H9 (cell line): ENCODE data around the gene EML1. TPM values are rescaled to one million over a fixed set of nuclear protein-coding genes. Genes with fewer than 3 reads are reported as not detected.

ENCODE experiments used
- DNase-seq: peaks from one replicate; pipeline ENCODE4 v3.0.0-alpha.2; 2017
- H2AFZ ChIP-seq: one replicate; pipeline ENCODE4 v1.6.1; 2013; ENCODE audit warnings: mild to moderate bottlenecking, low read length, control low read depth, moderate library complexity
- H2AK5ac ChIP-seq: 2 replicates; pipeline ENCODE4 v1.6.1; 2013; ENCODE audit warnings: low read length, control low read depth, mixed read lengths; ENCODE audit not compliant: insufficient read length
- H2BK120ac ChIP-seq: one replicate; pipeline ENCODE4 v1.6.1; 2013; ENCODE audit warnings: low read depth, mild to moderate bottlenecking, low read length, control low read depth, inconsistent platforms; ENCODE audit not compliant: poor library complexity, severe bottlenecking
- H2BK12ac ChIP-seq: 2 replicates; pipeline ENCODE4 v1.6.1; 2013; ENCODE audit warnings: low read length, control low read depth, mixed read lengths, low read depth; ENCODE audit not compliant: insufficient read length
- H2BK15ac ChIP-seq: 2 replicates; pipeline ENCODE4 v1.6.1; 2013; ENCODE audit warnings: low read depth, low read length, control low read depth
- H2BK20ac ChIP-seq: one replicate; pipeline ENCODE4 v1.6.1; 2013; ENCODE audit warnings: low read depth, mild to moderate bottlenecking, low read length, control low read depth, inconsistent platforms; ENCODE audit not compliant: poor library complexity, severe bottlenecking
- H2BK5ac ChIP-seq: 2 replicates; pipeline ENCODE4 v1.6.1; 2013; ENCODE audit warnings: low read length, control low read depth, mixed read lengths; ENCODE audit not compliant: insufficient read length
- H3K14ac ChIP-seq: 2 replicates; pipeline ENCODE4 v1.6.1; 2013; ENCODE audit warnings: low read length, control low read depth; ENCODE audit not compliant: insufficient read depth
- H3K18ac ChIP-seq: 2 replicates; pipeline ENCODE4 v1.6.1; 2013; ENCODE audit warnings: low read depth, mild to moderate bottlenecking, mixed read lengths, low read length, control low read depth; ENCODE audit not compliant: insufficient read length
- H3K23ac ChIP-seq: 2 replicates; pipeline ENCODE4 v1.6.1; 2013; ENCODE audit warnings: low read length, control low read depth, mixed read lengths, low read depth; ENCODE audit not compliant: insufficient read length
- H3K23me2 ChIP-seq: 2 replicates; pipeline ENCODE4 v1.6.1; 2013; ENCODE audit warnings: low read depth, mild to moderate bottlenecking, mixed read lengths, low read length, control low read depth; ENCODE audit not compliant: insufficient read length, poor library complexity, severe bottlenecking
- H3K27ac ChIP-seq: 2 replicates; pipeline ENCODE4 v1.5.1; 2013; ENCODE audit warnings: low read length, control low read depth, mixed read lengths, low read depth; ENCODE audit not compliant: insufficient read length
- H3K27me3 ChIP-seq: 2 replicates; pipeline ENCODE4 v1.6.1; 2013; ENCODE audit warnings: low read length, control low read depth, inconsistent platforms; ENCODE audit not compliant: insufficient read depth
- H3K4ac ChIP-seq: 2 replicates; pipeline ENCODE4 v1.6.1; 2013; ENCODE audit warnings: low read depth, mild to moderate bottlenecking, control low read depth, inconsistent platforms, low read length, moderate library complexity
- H3K4me1 ChIP-seq: 2 replicates; pipeline ENCODE4 v1.6.1; 2013; ENCODE audit warnings: low read length, control low read depth, inconsistent platforms; ENCODE audit not compliant: insufficient read depth
- H3K4me2 ChIP-seq: 2 replicates; pipeline ENCODE4 v1.6.1; 2013; ENCODE audit warnings: low read length, control low read depth, mixed read lengths; ENCODE audit not compliant: insufficient read length, insufficient read depth
- H3K56ac ChIP-seq: 2 replicates; pipeline ENCODE4 v1.6.1; 2013; ENCODE audit warnings: low read depth, mild to moderate bottlenecking, mixed read lengths, low read length, control low read depth; ENCODE audit not compliant: insufficient read length
- H3K79me1 ChIP-seq: 2 replicates; pipeline ENCODE4 v1.6.1; 2013; ENCODE audit warnings: low read depth, mild to moderate bottlenecking, moderate library complexity, low read length, control low read depth, inconsistent platforms; ENCODE audit not compliant: insufficient read depth, poor library complexity, severe bottlenecking
- H3K79me2 ChIP-seq: 2 replicates; pipeline ENCODE4 v1.6.1; 2013; ENCODE audit warnings: low read length, control low read depth, inconsistent platforms; ENCODE audit not compliant: insufficient read depth
- H3K9ac ChIP-seq: 2 replicates; pipeline ENCODE4 v1.6.1; 2013; ENCODE audit warnings: low read length, control low read depth, mixed read lengths; ENCODE audit not compliant: insufficient read length; ENCODE audit errors: extremely low read depth
- H3K9me3 ChIP-seq: one replicate; pipeline ENCODE4 v1.6.1; 2013; ENCODE audit warnings: low read depth, low read length, inconsistent platforms; ENCODE audit not compliant: control insufficient read depth
- H3T11ph ChIP-seq: one replicate; pipeline ENCODE4 v1.6.1; 2013; ENCODE audit warnings: mild to moderate bottlenecking, low read length, control low read depth, inconsistent platforms
- H4K20me1 ChIP-seq: one replicate; pipeline ENCODE4 v1.6.1; 2013; ENCODE audit not compliant: control insufficient read depth, insufficient read length, insufficient read depth
- H4K5ac ChIP-seq: 2 replicates; pipeline ENCODE4 v1.6.1; 2013; ENCODE audit warnings: low read depth, mild to moderate bottlenecking, mixed read lengths, low read length, control low read depth; ENCODE audit not compliant: insufficient read length
- H4K8ac ChIP-seq: replicated peaks from 2 replicates; pipeline ENCODE4 v1.6.1; 2013; ENCODE audit warnings: low read length, control low read depth, mixed read lengths, low read depth; ENCODE audit not compliant: insufficient read length
- H4K91ac ChIP-seq: 2 replicates; pipeline ENCODE4 v1.6.1; 2013; ENCODE audit warnings: low read depth, mild to moderate bottlenecking, moderate library complexity, mixed read lengths, low read length, control low read depth; ENCODE audit not compliant: insufficient read length
- H3K27ac Mint-ChIP-seq, 3 experiments: 2 replicates in 2 of 3; 3 replicates in 1 of 3; pipeline ENCODE4 v1.8.0; 2020 to 2021; ENCODE audit warnings: mixed read lengths in 3 of 3, mild to moderate bottlenecking in 1 of 3, moderate library complexity in 1 of 3
- H3K27me3 Mint-ChIP-seq: 2 replicates; pipeline ENCODE4 v1.8.0; 2021; ENCODE audit warnings: low read depth, mild to moderate bottlenecking, moderate library complexity, mixed read lengths
- H3K36me3 Mint-ChIP-seq, 3 experiments: 2 replicates in 2 of 3; 3 replicates in 1 of 3; pipeline ENCODE4 v1.8.0; 2020 to 2021; ENCODE audit warnings: low read depth in 3 of 3, mixed read lengths in 3 of 3; ENCODE audit not compliant: insufficient read depth in 1 of 3
- H3K4me1 Mint-ChIP-seq, 2 experiments: 2 replicates each; pipeline ENCODE4 v1.8.0; 2020; ENCODE audit warnings: mixed read lengths in 2 of 2
- H3K4me3 Mint-ChIP-seq, 2 experiments: 2 replicates in 1 of 2; 3 replicates in 1 of 2; pipeline ENCODE4 v1.8.0; 2020 to 2021; ENCODE audit warnings: mild to moderate bottlenecking in 2 of 2, mixed read lengths in 2 of 2, moderate library complexity in 1 of 2
- H3K9me3 Mint-ChIP-seq, 2 experiments: 2 replicates in 1 of 2; 3 replicates in 1 of 2; pipeline ENCODE4 v1.8.0; 2020; ENCODE audit warnings: mild to moderate bottlenecking in 2 of 2, mixed read lengths in 2 of 2, moderate library complexity in 1 of 2
- CTCF ChIP-seq: fragments of 200-600 bp; sonication (generic); conservative IDR thresholded peaks from 3 replicates; pipeline ENCODE4 v1.8.0; 2021; ENCODE audit warnings: antibody characterized with exemption, mild to moderate bottlenecking
- WGBS: extraction: QIAGEN DNeasy Blood & Tissue Kit; methylation state at CpG from one replicate; pipeline ENCODE4 v1.1.7; 2013; ENCODE audit warnings: missing lambda C conversion rate, low lambda C conversion rate, mixed read lengths; ENCODE audit not compliant: insufficient read length; ENCODE audit errors: extremely low coverage; 5-methylcytosine and 5-hydroxymethylcytosine counted together
- total RNA-seq: library from RNA; stranded (reverse); gene quantifications from 2 replicates; pipeline ENCODE4 v1.2.1, GENCODE V29; 2021

EML1 gene
- total RNA-seq, 1 experiment from 2014 or later = 16.7 TPM

GRCh38 chr14:99896361-99896760, 103.1 kb downstream of the EML1 start:
- no peak overlapping the region for H3K18ac ChIP-seq
- Mint-ChIP-seq H3K9me3 (no peaks in the 10 kb centered on the region), H3K27me3 (no peaks in the 10 kb centered on the region; the same call in 1 of the 2 replicates), H3K4me1 (peaks cover 10 to 19% of the 10 kb centered on the region in 2 experiments; a peak in 3 of 4 replicates), H3K36me3 (peaks cover 8 to 10% (median 9%) of the 10 kb centered on the region in 3 experiments; a peak in 6 of 7 replicates), H3K4me3 (no peak overlapping the region), H3K27ac (no peak overlapping the region)
- H3K9me3 ChIP-seq = no peaks in the 10 kb centered on the region
- no peak overlapping the region for H4K5ac ChIP-seq
- no peak overlapping the region for H2AK5ac ChIP-seq
- no peak overlapping the region for H3K9ac ChIP-seq
- no peaks in the 10 kb centered on the region for H3K79me2 ChIP-seq
- no peak overlapping the region for H3K4ac ChIP-seq
- H3T11ph ChIP-seq = no peak overlapping the region
- H2BK15ac ChIP-seq = no peak overlapping the region
- no peak overlapping the region for H3K27ac ChIP-seq
- no peak overlapping the region for H3K56ac ChIP-seq
- no peak overlapping the region for H3K4me2 ChIP-seq
- DNase-seq = no peak
- H4K20me1 ChIP-seq = no peaks in the 10 kb centered on the region
- WGBS = no CpG with 5 or more reads among the region's 3 CpGs
- H3K14ac ChIP-seq = no peak overlapping the region
- H2AFZ ChIP-seq = no peak overlapping the region
- no peak overlapping the region for H2BK20ac ChIP-seq
- no peaks in the 10 kb centered on the region for H3K79me1 ChIP-seq
- no peak overlapping the region for H3K23ac ChIP-seq
- H2BK5ac ChIP-seq = no peak overlapping the region
- no peaks in the 10 kb centered on the region for H3K27me3 ChIP-seq
- H2BK12ac ChIP-seq = no peak overlapping the region
- H3K23me2 ChIP-seq = no peaks in the 10 kb centered on the region
- no peak overlapping the region for H4K91ac ChIP-seq
- H3K4me1 ChIP-seq = no peaks in the 10 kb centered on the region
- no peak overlapping the region for H2BK120ac ChIP-seq
- H4K8ac ChIP-seq = no peak overlapping the region
- TF ChIP-seq CTCF = no peak
